Measurements from ENCODE around the gene RFNG. TPM values are rescaled to one million over a fixed set of nuclear protein-coding genes. Genes with fewer than 3 reads are reported as not detected.

Gene RFNG
- total and polyA plus RNA-seq, 2 of the 13 experiments (the other 11 are each of a cell fraction or from before 2014, with no cell fraction given), result 61.4 to 64.0 TPM

GRCh38 chr17:82000803-82001570, 50.6 kb downstream of the RFNG start (continued):
- TF ChIP-seq, protein P1, sequence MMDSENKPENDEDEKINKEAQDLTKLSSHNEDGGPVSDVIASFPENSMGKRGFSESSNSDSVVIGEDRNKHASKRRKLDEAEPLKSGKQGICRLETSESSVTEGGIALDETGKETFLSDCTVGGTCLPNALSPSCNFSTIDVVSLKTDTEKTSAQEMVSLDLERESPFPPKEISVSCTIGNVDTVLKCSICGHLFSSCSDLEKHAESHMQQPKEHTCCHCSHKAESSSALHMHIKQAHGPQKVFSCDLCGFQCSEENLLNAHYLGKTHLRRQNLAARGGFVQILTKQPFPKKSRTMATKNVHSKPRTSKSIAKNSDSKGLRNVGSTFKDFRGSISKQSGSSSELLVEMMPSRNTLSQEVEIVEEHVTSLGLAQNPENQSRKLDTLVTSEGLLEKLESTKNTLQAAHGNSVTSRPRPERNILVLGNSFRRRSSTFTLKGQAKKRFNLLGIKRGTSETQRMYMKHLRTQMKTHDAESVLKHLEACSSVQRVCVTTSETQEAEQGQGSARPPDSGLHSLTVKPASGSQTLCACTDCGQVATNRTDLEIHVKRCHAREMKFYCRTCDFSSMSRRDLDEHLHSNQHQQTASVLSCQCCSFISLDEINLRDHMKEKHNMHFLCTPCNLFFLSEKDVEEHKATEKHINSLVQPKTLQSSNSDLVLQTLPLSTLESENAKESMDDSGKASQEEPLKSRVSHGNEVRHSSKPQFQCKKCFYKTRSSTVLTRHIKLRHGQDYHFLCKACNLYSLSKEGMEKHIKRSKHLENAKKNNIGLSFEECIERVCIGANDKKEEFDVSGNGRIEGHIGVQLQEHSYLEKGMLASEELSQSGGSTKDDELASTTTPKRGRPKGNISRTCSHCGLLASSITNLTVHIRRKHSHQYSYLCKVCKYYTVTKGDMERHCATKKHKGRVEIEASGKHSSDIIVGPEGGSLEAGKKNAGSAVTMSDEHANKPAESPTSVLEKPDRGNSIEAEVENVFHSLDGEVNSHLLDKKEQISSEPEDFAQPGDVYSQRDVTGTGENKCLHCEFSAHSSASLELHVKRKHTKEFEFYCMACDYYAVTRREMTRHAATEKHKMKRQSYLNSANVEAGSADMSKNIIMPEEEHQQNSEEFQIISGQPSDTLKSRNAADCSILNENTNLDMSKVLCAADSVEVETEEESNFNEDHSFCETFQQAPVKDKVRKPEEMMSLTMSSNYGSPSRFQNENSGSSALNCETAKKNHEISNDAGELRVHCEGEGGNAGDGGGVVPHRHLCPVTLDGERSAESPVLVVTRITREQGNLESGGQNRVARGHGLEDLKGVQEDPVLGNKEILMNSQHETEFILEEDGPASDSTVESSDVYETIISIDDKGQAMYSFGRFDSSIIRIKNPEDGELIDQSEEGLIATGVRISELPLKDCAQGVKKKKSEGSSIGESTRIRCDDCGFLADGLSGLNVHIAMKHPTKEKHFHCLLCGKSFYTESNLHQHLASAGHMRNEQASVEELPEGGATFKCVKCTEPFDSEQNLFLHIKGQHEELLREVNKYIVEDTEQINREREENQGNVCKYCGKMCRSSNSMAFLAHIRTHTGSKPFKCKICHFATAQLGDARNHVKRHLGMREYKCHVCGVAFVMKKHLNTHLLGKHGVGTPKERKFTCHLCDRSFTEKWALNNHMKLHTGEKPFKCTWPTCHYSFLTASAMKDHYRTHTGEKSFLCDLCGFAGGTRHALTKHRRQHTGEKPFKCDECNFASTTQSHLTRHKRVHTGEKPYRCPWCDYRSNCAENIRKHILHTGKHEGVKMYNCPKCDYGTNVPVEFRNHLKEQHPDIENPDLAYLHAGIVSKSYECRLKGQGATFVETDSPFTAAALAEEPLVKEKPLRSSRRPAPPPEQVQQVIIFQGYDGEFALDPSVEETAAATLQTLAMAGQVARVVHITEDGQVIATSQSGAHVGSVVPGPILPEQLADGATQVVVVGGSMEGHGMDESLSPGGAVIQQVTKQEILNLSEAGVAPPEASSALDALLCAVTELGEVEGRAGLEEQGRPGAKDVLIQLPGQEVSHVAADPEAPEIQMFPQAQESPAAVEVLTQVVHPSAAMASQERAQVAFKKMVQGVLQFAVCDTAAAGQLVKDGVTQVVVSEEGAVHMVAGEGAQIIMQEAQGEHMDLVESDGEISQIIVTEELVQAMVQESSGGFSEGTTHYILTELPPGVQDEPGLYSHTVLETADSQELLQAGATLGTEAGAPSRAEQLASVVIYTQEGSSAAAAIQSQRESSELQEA (CRISPR knock-in tag; IDR thresholded peaks at IDR 0.05; ENCODE audit: not compliant biosample characterization), result peak; percentile 67
- TF ChIP-seq KDM2A (CRISPR knock-in tag; IDR thresholded peaks at IDR 0.05; ENCODE audit: borderline replicate concordance, low read depth) (peak; percentile 79; the same call in 1 of the 2 replicates), NONO (IDR thresholded peaks at IDR 0.05) (no peak), NONO (CRISPR knock-in tag; conservative IDR thresholded peaks at IDR 0.05) (peak; percentile 92), ZNF501 (CRISPR knock-in tag; IDR thresholded peaks at IDR 0.05) (peak; percentile 72), PHF8 (CRISPR knock-in tag; IDR thresholded peaks at IDR 0.05) (no peak; the same call in 1 of the 2 replicates), PRDM4 (CRISPR knock-in tag; IDR thresholded peaks at IDR 0.05; ENCODE audit: borderline replicate concordance) (no peak), ZNF143 (CRISPR knock-in tag; IDR thresholded peaks at IDR 0.05) (peak; percentile 59; the same call in 1 of the 2 replicates), PREB (CRISPR knock-in tag; IDR thresholded peaks at IDR 0.05) (no peak)
- TF ChIP-seq, protein P2, sequence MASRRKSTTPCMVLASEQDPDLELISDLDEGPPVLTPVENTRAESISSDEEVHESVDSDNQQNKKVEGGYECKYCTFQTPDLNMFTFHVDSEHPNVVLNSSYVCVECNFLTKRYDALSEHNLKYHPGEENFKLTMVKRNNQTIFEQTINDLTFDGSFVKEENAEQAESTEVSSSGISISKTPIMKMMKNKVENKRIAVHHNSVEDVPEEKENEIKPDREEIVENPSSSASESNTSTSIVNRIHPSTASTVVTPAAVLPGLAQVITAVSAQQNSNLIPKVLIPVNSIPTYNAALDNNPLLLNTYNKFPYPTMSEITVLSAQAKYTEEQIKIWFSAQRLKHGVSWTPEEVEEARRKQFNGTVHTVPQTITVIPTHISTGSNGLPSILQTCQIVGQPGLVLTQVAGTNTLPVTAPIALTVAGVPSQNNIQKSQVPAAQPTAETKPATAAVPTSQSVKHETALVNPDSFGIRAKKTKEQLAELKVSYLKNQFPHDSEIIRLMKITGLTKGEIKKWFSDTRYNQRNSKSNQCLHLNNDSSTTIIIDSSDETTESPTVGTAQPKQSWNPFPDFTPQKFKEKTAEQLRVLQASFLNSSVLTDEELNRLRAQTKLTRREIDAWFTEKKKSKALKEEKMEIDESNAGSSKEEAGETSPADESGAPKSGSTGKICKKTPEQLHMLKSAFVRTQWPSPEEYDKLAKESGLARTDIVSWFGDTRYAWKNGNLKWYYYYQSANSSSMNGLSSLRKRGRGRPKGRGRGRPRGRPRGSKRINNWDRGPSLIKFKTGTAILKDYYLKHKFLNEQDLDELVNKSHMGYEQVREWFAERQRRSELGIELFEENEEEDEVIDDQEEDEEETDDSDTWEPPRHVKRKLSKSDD (CRISPR knock-in tag; IDR thresholded peaks at IDR 0.05; ENCODE audit: low read depth), result peak; percentile 84
- TF ChIP-seq, protein P3, sequence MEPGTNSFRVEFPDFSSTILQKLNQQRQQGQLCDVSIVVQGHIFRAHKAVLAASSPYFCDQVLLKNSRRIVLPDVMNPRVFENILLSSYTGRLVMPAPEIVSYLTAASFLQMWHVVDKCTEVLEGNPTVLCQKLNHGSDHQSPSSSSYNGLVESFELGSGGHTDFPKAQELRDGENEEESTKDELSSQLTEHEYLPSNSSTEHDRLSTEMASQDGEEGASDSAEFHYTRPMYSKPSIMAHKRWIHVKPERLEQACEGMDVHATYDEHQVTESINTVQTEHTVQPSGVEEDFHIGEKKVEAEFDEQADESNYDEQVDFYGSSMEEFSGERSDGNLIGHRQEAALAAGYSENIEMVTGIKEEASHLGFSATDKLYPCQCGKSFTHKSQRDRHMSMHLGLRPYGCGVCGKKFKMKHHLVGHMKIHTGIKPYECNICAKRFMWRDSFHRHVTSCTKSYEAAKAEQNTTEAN (CRISPR knock-in tag; conservative IDR thresholded peaks at IDR 0.05), result peak; percentile 85; the same call in 1 of the 2 replicates
